Testis (tissue), 3 donors: ENCODE measurements around the gene SOWAHA. TPM values are rescaled to one million over a fixed set of nuclear protein-coding genes. Genes with fewer than 3 reads are reported as not detected.

Experiments
- DNase-seq: peaks from one replicate; pipeline ENCODE4 v3.0.0-alpha.2; 2019
- H3K27ac ChIP-seq, 2 donors: fragments of 200-600 bp; sonication (generic); one replicate each; pipeline ENCODE4 v1.5.1; 2019
- H3K27me3 ChIP-seq: fragments of 200-600 bp; sonication (generic); one replicate; pipeline ENCODE4 v1.5.1; 2019
- H3K36me3 ChIP-seq: fragments of 200-600 bp; sonication (generic); one replicate; pipeline ENCODE4 v1.5.1; 2017; ENCODE audit warnings: low read depth; ENCODE audit errors: missing control alignments
- H3K4me1 ChIP-seq: fragments of 200-600 bp; sonication (generic); one replicate; pipeline ENCODE4 v1.5.1; 2019
- H3K4me3 ChIP-seq, 2 donors: fragments of 200-600 bp; sonication (generic); one replicate each; pipeline ENCODE4 v1.5.1; 2017 to 2019
- H3K9me3 ChIP-seq: fragments of 200-600 bp; sonication (generic); one replicate; pipeline ENCODE4 v1.5.1; 2017
- CTCF ChIP-seq, 3 experiments: fragments of 450-650 bp in 2 of 3; fragments of 200-600 bp in 1 of 3; sonication (generic) in 1 of 3; IDR thresholded peaks; one replicate each; pipeline ENCODE4 v1.5.1; 2016 to 2019; ENCODE audit warnings: antibody characterized with exemption in 3 of 3, mild to moderate bottlenecking in 2 of 3, moderate library complexity in 1 of 3
- POLR2A ChIP-seq: fragments of 450-650 bp; IDR thresholded peaks from one replicate; pipeline ENCODE4 v1.6.1; 2017; ENCODE audit warnings: antibody characterized with exemption, mild to moderate bottlenecking, moderate library complexity
- WGBS, 2 donors: methylation state at CpG; one replicate each; pipeline ENCODE4 v1.1.5; 2018; 5-methylcytosine and 5-hydroxymethylcytosine counted together
- intact Hi-C: fragments of 100-400 bp; cut with DNase I; formaldehyde crosslinking; loops from one replicate; pipeline ENCODE4 v1.15.1; 2023; ENCODE audit warnings: low total_unique reads
- polyA plus RNA-seq: library from polyadenylated mRNA; stranded (reverse); fragments of 350-450 nt; fragmentation: Illumina TruSeq; extraction: RNeasy Lipid Tissue Mini Kit (QIAGEN cat#74804); gene quantifications from one replicate; pipeline ENCODE4 v1.2.3, GENCODE V29; 2014; ENCODE audit warnings: low read depth, low replicate concordance; ENCODE audit not compliant: insufficient read depth
- total RNA-seq, 2 donors: library from RNA; depleted of rRNA; stranded (reverse); fragments of >200 nt; gene quantifications; one replicate each; pipeline ENCODE4 v1.2.3, GENCODE V29; 2016

The SOWAHA gene
- total and polyA plus RNA-seq, 3 donors from 2014 or later: 0.46 to 1.3 (median 1.2) TPM

- no peaks in the 10 kb centered on the region for H3K36me3 ChIP-seq
- H3K27me3 ChIP-seq: no peaks in the 10 kb centered on the region
- H3K4me1 ChIP-seq: no peaks in the 10 kb centered on the region
- no peak for DNase-seq
- H3K27ac ChIP-seq: no peak overlapping the region
- intact Hi-C loops: no loop called here
- no peak overlapping the region for H3K4me3 ChIP-seq
- H3K9me3 ChIP-seq: no peaks in the 10 kb centered on the region
- TF ChIP-seq POLR2A: no peak
- no peak for TF ChIP-seq CTCF (IDR thresholded peaks at IDR 0.05)
Observed at GRCh38 chr5:132816554-132816953, 3.5 kb downstream of the SOWAHA start.

GRCh38 chr5:132817011-132817410 is 3.9 kb downstream of the SOWAHA start:
- no peak for TF ChIP-seq POLR2A
- no peak for TF ChIP-seq CTCF (IDR thresholded peaks at IDR 0.05)
- no peak for DNase-seq
- WGBS, 2 donors: 62 to 75% methylated on average over 1 of the region's 1 CpG
- no peaks in the 10 kb centered on the region for H3K4me1 ChIP-seq
- intact Hi-C loops: no loop called here
- no peaks in the 10 kb centered on the region for H3K9me3 ChIP-seq
- no peaks in the 10 kb centered on the region for H3K36me3 ChIP-seq
- H3K4me3 ChIP-seq: no peak overlapping the region
- no peaks in the 10 kb centered on the region for H3K27me3 ChIP-seq
- no peak overlapping the region for H3K27ac ChIP-seq

GRCh38 chr5:132819468-132819867 is 6.4 kb downstream of the SOWAHA start:
- Histone ChIP-seq H3K36me3 (no peaks in the 10 kb centered on the region), H3K4me1 (peaks cover 6% of the 10 kb centered on the region), H3K9me3 (no peaks in the 10 kb centered on the region), H3K27me3 (no peaks in the 10 kb centered on the region), H3K27ac (no peak overlapping the region), H3K4me3 (peak overlapping the region; percentile 29 to 31)
- DNase-seq: peak; percentile 22
- intact Hi-C loops: no loop called here
- TF ChIP-seq CTCF (IDR thresholded peaks at IDR 0.05): no peak
- no peak for TF ChIP-seq POLR2A
- WGBS, 2 donors: 28 to 29% methylated on average over 24 to 26 of the region's 26 CpGs

GRCh38 chr5:132820162-132820754 is 7.2 kb downstream of the SOWAHA start:
- intact Hi-C loops: no loop called here
- Histone ChIP-seq H3K36me3 (no peaks in the 10 kb centered on the region), H3K4me1 (peaks cover 6% of the 10 kb centered on the region), H3K27me3 (no peaks in the 10 kb centered on the region), H3K4me3 (peak overlapping the region in 1 of 2 donors; percentile 29), H3K27ac (no peak overlapping the region), H3K9me3 (no peaks in the 10 kb centered on the region)
- WGBS, 2 donors: 10 to 23% methylated on average over 15 of the region's 15 CpGs
- TF ChIP-seq CTCF (IDR thresholded peaks at IDR 0.05) (peak; percentile 92 to 97 (median 96)), POLR2A (no peak)
- peak; percentile 98 for DNase-seq

GRCh38 chr5:132821350-132821749 is 8.2 kb downstream of the SOWAHA start:
- intact Hi-C loops: no loop called here
- peak; percentile 5 for DNase-seq
- Histone ChIP-seq H3K9me3 (no peaks in the 10 kb centered on the region), H3K27me3 (no peaks in the 10 kb centered on the region), H3K36me3 (no peaks in the 10 kb centered on the region), H3K4me3 (no peak overlapping the region), H3K4me1 (peaks cover 6% of the 10 kb centered on the region), H3K27ac (no peak overlapping the region)
- 92 to 93% methylated on average over 3 of the region's 3 CpGs for WGBS, 2 donors
- TF ChIP-seq POLR2A (no peak), CTCF (IDR thresholded peaks at IDR 0.05) (no peak)
